ENCODE results near the gene SULT1C4. TPM values are rescaled to one million over a fixed set of nuclear protein-coding genes. Genes with fewer than 3 reads are reported as not detected.
"Not testable (repeated sequence)": the region's sequence is repeated elsewhere in the genome, so short reads cannot be mapped to it uniquely, and the experiment has no call there.

Gene SULT1C4
- polyA plus RNA-seq, 1 experiment: 4.0 TPM

- ChIA-PET CTCF (no interaction called here), POLR2A (no interaction called here)
These were observed 39.5 kb downstream of the SULT1C4 start for GRCh38 chr2:108417254-108417653.

GRCh38 chr2:108418416-108418815 is 40.7 kb downstream of the SULT1C4 start:
- no peak for DNase-seq (ENCODE audit: low read depth, low spot score)
- ChIA-PET CTCF (no interaction called here), POLR2A (no interaction called here)
- Histone ChIP-seq H3K4me3 (ENCODE audit: low read depth, low read length) (no peak overlapping the region), H3K27me3 (ENCODE audit: control insufficient read depth, insufficient read depth, low read length) (no peaks in the 10 kb centered on the region), H3K9me3 (ENCODE audit: control insufficient read depth, insufficient read depth, low read length) (no peaks in the 10 kb centered on the region), H3K27ac (ENCODE audit: low read depth, low read length) (no peak overlapping the region)
- TF ChIP-seq, protein P1, sequence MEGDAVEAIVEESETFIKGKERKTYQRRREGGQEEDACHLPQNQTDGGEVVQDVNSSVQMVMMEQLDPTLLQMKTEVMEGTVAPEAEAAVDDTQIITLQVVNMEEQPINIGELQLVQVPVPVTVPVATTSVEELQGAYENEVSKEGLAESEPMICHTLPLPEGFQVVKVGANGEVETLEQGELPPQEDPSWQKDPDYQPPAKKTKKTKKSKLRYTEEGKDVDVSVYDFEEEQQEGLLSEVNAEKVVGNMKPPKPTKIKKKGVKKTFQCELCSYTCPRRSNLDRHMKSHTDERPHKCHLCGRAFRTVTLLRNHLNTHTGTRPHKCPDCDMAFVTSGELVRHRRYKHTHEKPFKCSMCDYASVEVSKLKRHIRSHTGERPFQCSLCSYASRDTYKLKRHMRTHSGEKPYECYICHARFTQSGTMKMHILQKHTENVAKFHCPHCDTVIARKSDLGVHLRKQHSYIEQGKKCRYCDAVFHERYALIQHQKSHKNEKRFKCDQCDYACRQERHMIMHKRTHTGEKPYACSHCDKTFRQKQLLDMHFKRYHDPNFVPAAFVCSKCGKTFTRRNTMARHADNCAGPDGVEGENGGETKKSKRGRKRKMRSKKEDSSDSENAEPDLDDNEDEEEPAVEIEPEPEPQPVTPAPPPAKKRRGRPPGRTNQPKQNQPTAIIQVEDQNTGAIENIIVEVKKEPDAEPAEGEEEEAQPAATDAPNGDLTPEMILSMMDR (IDR thresholded peaks at IDR 0.05; ENCODE audit: low read depth, low read length): no peak

More at GRCh38 chr2:108417254-108417653, 39.5 kb downstream of the SULT1C4 start:
- Histone ChIP-seq H3K4me3 (ENCODE audit: low read depth, low read length) (no peak overlapping the region), H3K27me3 (ENCODE audit: control insufficient read depth, insufficient read depth, low read length) (no peaks in the 10 kb centered on the region), H3K27ac (ENCODE audit: low read depth, low read length) (no peak overlapping the region), H3K9me3 (ENCODE audit: control insufficient read depth, insufficient read depth, low read length) (no peaks in the 10 kb centered on the region)
- DNase-seq (ENCODE audit: low read depth, low spot score): no peak
- TF ChIP-seq, protein P1 (IDR thresholded peaks at IDR 0.05; ENCODE audit: low read depth, low read length): no peak

- H3K27ac ChIP-seq (ENCODE audit: low read depth, low read length): no peak overlapping the region
- DNase-seq (ENCODE audit: low read depth, low spot score): no peak
- TF ChIP-seq, protein P1 (IDR thresholded peaks at IDR 0.05; ENCODE audit: low read depth, low read length): no peak
- H3K4me3 ChIP-seq (ENCODE audit: low read depth, low read length): no peak overlapping the region
- ChIA-PET CTCF (no interaction called here), POLR2A (no interaction called here)
- no peaks in the 10 kb centered on the region for H3K9me3 ChIP-seq (ENCODE audit: control insufficient read depth, insufficient read depth, low read length)
- H3K27me3 ChIP-seq (ENCODE audit: control insufficient read depth, insufficient read depth, low read length): no peaks in the 10 kb centered on the region
These were observed 45.3 kb downstream of the SULT1C4 start for GRCh38 chr2:108423067-108423466.

GRCh38 chr2:108423502-108424251 is 45.9 kb downstream of the SULT1C4 start:
- DNase-seq (ENCODE audit: low read depth, low spot score): no peak
- Histone ChIP-seq H3K9me3 (ENCODE audit: control insufficient read depth, insufficient read depth, low read length) (no peaks in the 10 kb centered on the region), H3K27ac (ENCODE audit: low read depth, low read length) (no peak overlapping the region), H3K4me3 (ENCODE audit: low read depth, low read length) (no peak overlapping the region), H3K27me3 (ENCODE audit: control insufficient read depth, insufficient read depth, low read length) (no peaks in the 10 kb centered on the region)
- TF ChIP-seq, protein P1 (IDR thresholded peaks at IDR 0.05; ENCODE audit: low read depth, low read length): no peak
- ChIA-PET POLR2A (no interaction called here), CTCF (no interaction called here)

GRCh38 chr2:108428286-108429009 is 50.7 kb downstream of the SULT1C4 start:
- ChIA-PET CTCF (no interaction called here), POLR2A (no interaction called here)
- TF ChIP-seq, protein P1 (IDR thresholded peaks at IDR 0.05; ENCODE audit: low read depth, low read length): no peak
- no peaks in the 10 kb centered on the region for H3K9me3 ChIP-seq (ENCODE audit: control insufficient read depth, insufficient read depth, low read length)
- DNase-seq (ENCODE audit: low read depth, low spot score): no peak
- H3K27ac ChIP-seq (ENCODE audit: low read depth, low read length): peak overlapping the region; percentile 3
- no peak overlapping the region for H3K4me3 ChIP-seq (ENCODE audit: low read depth, low read length)
- H3K27me3 ChIP-seq (ENCODE audit: control insufficient read depth, insufficient read depth, low read length): no peaks in the 10 kb centered on the region

GRCh38 chr2:108435578-108435977 is 57.8 kb downstream of the SULT1C4 start:
- H3K4me3 ChIP-seq (ENCODE audit: low read depth, low read length); CTCF ChIA-PET; DNase-seq (ENCODE audit: low read depth, low spot score); H3K27ac ChIP-seq (ENCODE audit: low read depth, low read length); H3K9me3 ChIP-seq (ENCODE audit: control insufficient read depth, insufficient read depth, low read length); POLR2A ChIA-PET; H3K27me3 ChIP-seq (ENCODE audit: control insufficient read depth, insufficient read depth, low read length): not testable (repeated sequence)
